Liver (tissue), 9 donors: ENCODE results near the gene ERVW-1. TPM values are rescaled to one million over a fixed set of nuclear protein-coding genes. Genes with fewer than 3 reads are reported as not detected.

Experiments used
- DNase-seq: peaks from one replicate; pipeline ENCODE4 v3.0.0-alpha.2; 2017; ENCODE audit warnings: low spot score
- H3K27ac ChIP-seq, 2 donors: one replicate each; pipeline ENCODE4 v1.7.0; 2013; ENCODE audit warnings: inconsistent platforms in 2 of 2, low read length in 2 of 2, control low read depth in 1 of 2, low read depth in 1 of 2, mild to moderate bottlenecking in 1 of 2
- H3K27me3 ChIP-seq, 4 donors: one replicate each; pipeline versions ENCODE4 v1.6.1 to v1.7.0; 2013; ENCODE audit warnings: low read length in 3 of 4, inconsistent platforms in 1 of 4, mild to moderate bottlenecking in 1 of 4, moderate library complexity in 1 of 4; ENCODE audit not compliant: control insufficient read depth in 4 of 4, insufficient read depth in 4 of 4
- H3K36me3 ChIP-seq, 4 donors: one replicate each; pipeline versions ENCODE4 v1.6.1 to v1.7.0; 2013; ENCODE audit warnings: low read length in 3 of 4, mild to moderate bottlenecking in 3 of 4, low read depth in 1 of 4, moderate library complexity in 1 of 4; ENCODE audit not compliant: control insufficient read depth in 4 of 4, insufficient read depth in 3 of 4
- H3K4me1 ChIP-seq, 4 donors: one replicate each; pipeline versions ENCODE4 v1.6.1 to v1.7.0; 2013; ENCODE audit warnings: low read length in 3 of 4, mild to moderate bottlenecking in 3 of 4, moderate library complexity in 1 of 4; ENCODE audit not compliant: control insufficient read depth in 4 of 4, insufficient read depth in 4 of 4
- H3K4me3 ChIP-seq, 3 donors: one replicate each; pipeline versions ENCODE4 v1.6.1 to v1.7.0; 2013; ENCODE audit warnings: low read length in 3 of 3, control low read depth in 1 of 3, low read depth in 1 of 3, mild to moderate bottlenecking in 1 of 3
- H3K9ac ChIP-seq, 2 donors: one replicate each; pipeline ENCODE4 v1.7.0; 2013; ENCODE audit warnings: low read length in 2 of 2, mild to moderate bottlenecking in 2 of 2, moderate library complexity in 2 of 2, control low read depth in 1 of 2, low read depth in 1 of 2
- H3K9me3 ChIP-seq, 4 donors: one replicate each; pipeline versions ENCODE4 v1.6.1 to v1.7.0; 2013; ENCODE audit warnings: low read length in 3 of 4; ENCODE audit not compliant: control insufficient read depth in 4 of 4
- EGR1 ChIP-seq, 2 donors: IDR thresholded peaks; 2 replicates each; pipeline ENCODE4 v1.6.1; 2016 to 2018; ENCODE audit warnings: antibody characterized with exemption in 2 of 2, low read depth in 2 of 2
- FOXA1 ChIP-seq: IDR thresholded peaks from 2 replicates; pipeline ENCODE4 v1.6.1; 2016; ENCODE audit warnings: antibody characterized with exemption
- FOXA2 ChIP-seq: IDR thresholded peaks from 2 replicates; pipeline ENCODE4 v1.6.1; 2016; ENCODE audit warnings: antibody characterized with exemption
- GABPA ChIP-seq, 2 donors: IDR thresholded peaks in 1 of 2; conservative IDR thresholded peaks in 1 of 2; 2 replicates each; pipeline ENCODE4 v1.6.1; 2016; ENCODE audit warnings: antibody characterized with exemption in 2 of 2, mild to moderate bottlenecking in 1 of 2, moderate library complexity in 1 of 2
- HNF4G ChIP-seq: IDR thresholded peaks from 2 replicates; pipeline ENCODE4 v1.6.1; 2016; ENCODE audit warnings: antibody characterized with exemption
- JUND ChIP-seq, 2 donors: IDR thresholded peaks; 2 replicates each; pipeline ENCODE4 v1.6.1; 2016; ENCODE audit warnings: antibody characterized with exemption in 2 of 2
- RAD21 ChIP-seq, 2 donors: IDR thresholded peaks; 2 replicates each; pipeline ENCODE4 v1.6.1; 2016; ENCODE audit warnings: antibody characterized with exemption in 2 of 2, mild to moderate bottlenecking in 2 of 2
- SP1 ChIP-seq: IDR thresholded peaks from 2 replicates; pipeline ENCODE4 v1.6.1; 2018; ENCODE audit warnings: antibody characterized with exemption, mild to moderate bottlenecking
- TAF1 ChIP-seq: conservative IDR thresholded peaks from 2 replicates; pipeline ENCODE4 v1.6.1; 2016; ENCODE audit warnings: antibody characterized with exemption, mild to moderate bottlenecking
- YY1 ChIP-seq: IDR thresholded peaks from 2 replicates; pipeline ENCODE4 v1.6.1; 2016; ENCODE audit warnings: antibody characterized with exemption, mild to moderate bottlenecking
- WGBS: extraction: QIAGEN DNeasy Blood & Tissue Kit; methylation state at CpG from one replicate; pipeline ENCODE4 v1.1.7; 2013; 5-methylcytosine and 5-hydroxymethylcytosine counted together
- polyA plus RNA-seq, 2 donors: library from polyadenylated mRNA; stranded (reverse) in 1 of 2; unstranded in 1 of 2; fragments of 200-250 nt in 1 of 2; fragments of >200 nt in 1 of 2; fragmentation: Nextera tagmentation in 1 of 2; extraction: Ambion mirVana in 1 of 2; gene quantifications; one replicate each; pipeline versions ENCODE4 v1.2.1 to v1.2.3, GENCODE V29; 2013 to 2015
- total RNA-seq, 2 donors: library from RNA; depleted of rRNA; stranded (reverse); fragments of >200 nt; gene quantifications; one replicate each; pipeline ENCODE4 v1.2.3, GENCODE V29; 2014
- TF ChIP-seq, protein P1 (sequence below): fragments of 150-350 bp; IDR thresholded peaks from 2 replicates; pipeline ENCODE4 v1.5.1; 2017; ENCODE audit warnings: improper control_type of control experiment, low read depth, low read length; ENCODE audit not compliant: missing input control
- TF ChIP-seq, protein P2 (sequence below): IDR thresholded peaks from 2 replicates; pipeline ENCODE4 v1.6.1; 2016; ENCODE audit warnings: antibody characterized with exemption
- TF ChIP-seq, protein P3 (sequence below): IDR thresholded peaks from 2 replicates; pipeline ENCODE4 v1.6.1; 2016; ENCODE audit warnings: antibody characterized with exemption
- TF ChIP-seq, protein P4 (sequence below): IDR thresholded peaks from 2 replicates; pipeline ENCODE4 v1.6.1; 2016; ENCODE audit warnings: antibody characterized with exemption, mild to moderate bottlenecking
- donor health status: healthy.
- donor health status: healthy.
- donor health status: healthy.
- donor health status: healthy.
- donor health status: healthy.

The ERVW-1 gene
- total and polyA plus RNA-seq, 4 donors = 0.19 TPM; not detected in 3

DNA sequence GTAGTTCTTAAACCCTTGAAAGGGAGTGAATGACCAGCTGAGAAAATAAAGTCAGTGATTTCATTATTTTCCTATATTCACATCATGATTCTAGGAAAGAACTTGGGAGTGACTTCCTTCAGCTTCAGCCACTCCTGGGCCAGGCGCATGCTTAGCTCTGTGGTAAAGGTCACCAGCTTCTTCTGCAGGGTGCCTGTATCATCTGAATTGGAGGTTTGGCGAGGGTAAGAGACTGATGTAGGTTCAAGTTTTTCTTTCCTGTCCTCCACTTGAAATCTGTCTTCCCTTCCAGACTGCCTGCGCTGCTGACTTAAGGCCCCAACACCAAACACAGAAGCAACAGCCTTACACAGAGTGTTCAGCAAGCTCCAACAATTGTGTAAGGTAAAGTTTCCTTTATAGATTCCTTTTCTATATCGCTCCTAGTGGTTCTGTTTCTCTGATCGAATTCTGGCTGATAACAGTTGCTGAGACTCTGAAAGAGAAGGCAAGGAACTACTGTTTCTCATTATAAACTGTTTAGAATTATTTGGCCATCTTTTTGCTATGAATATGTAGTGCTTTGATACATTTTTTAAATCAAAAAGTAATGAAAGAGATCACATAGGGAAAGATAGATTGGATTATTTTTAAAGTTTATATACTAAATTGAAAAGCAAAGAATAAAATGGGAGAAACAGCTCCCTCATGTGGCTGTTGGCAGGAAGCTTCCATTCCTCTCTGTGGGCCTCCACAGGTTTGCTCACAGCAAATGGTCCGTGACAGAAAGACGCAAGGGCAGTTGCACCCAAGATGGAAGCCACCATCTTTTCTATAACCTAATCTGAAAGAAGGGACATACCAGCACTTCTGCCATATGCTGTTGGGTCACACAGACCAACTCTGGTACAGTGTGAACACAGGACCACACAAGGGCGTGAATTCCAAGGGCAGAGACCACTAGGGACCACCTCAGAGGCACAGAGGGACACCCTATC is 16.4 kb downstream of the ERVW-1 start:
- TF ChIP-seq YY1 (peak; percentile 10), TAF1 (no peak), JUND (IDR thresholded peaks at IDR 0.05) (no peak), FOXA2 (no peak), RAD21 (IDR thresholded peaks at IDR 0.05) (peak; percentile 67 to 80)
- TF ChIP-seq, protein P1, sequence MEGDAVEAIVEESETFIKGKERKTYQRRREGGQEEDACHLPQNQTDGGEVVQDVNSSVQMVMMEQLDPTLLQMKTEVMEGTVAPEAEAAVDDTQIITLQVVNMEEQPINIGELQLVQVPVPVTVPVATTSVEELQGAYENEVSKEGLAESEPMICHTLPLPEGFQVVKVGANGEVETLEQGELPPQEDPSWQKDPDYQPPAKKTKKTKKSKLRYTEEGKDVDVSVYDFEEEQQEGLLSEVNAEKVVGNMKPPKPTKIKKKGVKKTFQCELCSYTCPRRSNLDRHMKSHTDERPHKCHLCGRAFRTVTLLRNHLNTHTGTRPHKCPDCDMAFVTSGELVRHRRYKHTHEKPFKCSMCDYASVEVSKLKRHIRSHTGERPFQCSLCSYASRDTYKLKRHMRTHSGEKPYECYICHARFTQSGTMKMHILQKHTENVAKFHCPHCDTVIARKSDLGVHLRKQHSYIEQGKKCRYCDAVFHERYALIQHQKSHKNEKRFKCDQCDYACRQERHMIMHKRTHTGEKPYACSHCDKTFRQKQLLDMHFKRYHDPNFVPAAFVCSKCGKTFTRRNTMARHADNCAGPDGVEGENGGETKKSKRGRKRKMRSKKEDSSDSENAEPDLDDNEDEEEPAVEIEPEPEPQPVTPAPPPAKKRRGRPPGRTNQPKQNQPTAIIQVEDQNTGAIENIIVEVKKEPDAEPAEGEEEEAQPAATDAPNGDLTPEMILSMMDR = peak; percentile 66
- TF ChIP-seq, protein P2, sequence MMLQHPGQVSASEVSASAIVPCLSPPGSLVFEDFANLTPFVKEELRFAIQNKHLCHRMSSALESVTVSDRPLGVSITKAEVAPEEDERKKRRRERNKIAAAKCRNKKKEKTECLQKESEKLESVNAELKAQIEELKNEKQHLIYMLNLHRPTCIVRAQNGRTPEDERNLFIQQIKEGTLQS = no peak
- Histone ChIP-seq H3K9me3 (no peaks in the 10 kb centered on the region), H3K4me1 (peaks cover 0 to 3% (median 0%) of the 10 kb centered on the region in 4 donors), H3K27me3 (no peaks in the 10 kb centered on the region), H3K27ac (no peak overlapping the region), H3K36me3 (peaks cover 5 to 11% (median 10%) of the 10 kb centered on the region in 4 donors), H3K9ac (no peak overlapping the region), H3K4me3 (no peak overlapping the region)
- no peak for DNase-seq
- WGBS = 68% methylated on average over 8 of the region's 8 CpGs

DNA sequence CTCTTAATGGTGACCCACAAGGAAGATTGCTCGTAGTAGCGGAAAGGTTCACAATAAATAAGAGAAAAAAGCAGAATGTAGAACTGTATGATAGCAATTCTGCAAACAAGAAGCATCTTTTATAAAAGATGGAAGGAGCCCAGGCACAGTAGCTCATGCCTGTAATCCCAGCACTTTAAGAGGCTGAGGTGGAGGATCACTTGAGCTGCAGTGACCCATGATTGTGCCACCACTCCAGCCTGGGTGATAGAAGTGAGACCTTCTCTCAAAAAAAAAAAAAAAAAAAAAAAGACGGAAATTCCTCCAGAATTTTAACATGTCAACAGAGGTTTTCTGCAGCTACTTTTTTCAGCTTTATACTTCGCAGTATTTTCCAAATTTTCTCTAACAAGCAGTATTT is 17.2 kb downstream of the ERVW-1 start:
- TF ChIP-seq EGR1 (IDR thresholded peaks at IDR 0.05; ENCODE audit: low read depth in 2 of 2) (no peak), TAF1 (no peak), HNF4G (no peak), YY1 (no peak), GABPA (IDR thresholded peaks at IDR 0.05 in 1 of 2, conservative IDR thresholded peaks at IDR 0.05 in 1 of 2) (no peak), FOXA1 (no peak), JUND (IDR thresholded peaks at IDR 0.05) (no peak), SP1 (no peak), RAD21 (IDR thresholded peaks at IDR 0.05) (no peak)
- TF ChIP-seq, protein P2 = no peak
- TF ChIP-seq, protein P3, sequence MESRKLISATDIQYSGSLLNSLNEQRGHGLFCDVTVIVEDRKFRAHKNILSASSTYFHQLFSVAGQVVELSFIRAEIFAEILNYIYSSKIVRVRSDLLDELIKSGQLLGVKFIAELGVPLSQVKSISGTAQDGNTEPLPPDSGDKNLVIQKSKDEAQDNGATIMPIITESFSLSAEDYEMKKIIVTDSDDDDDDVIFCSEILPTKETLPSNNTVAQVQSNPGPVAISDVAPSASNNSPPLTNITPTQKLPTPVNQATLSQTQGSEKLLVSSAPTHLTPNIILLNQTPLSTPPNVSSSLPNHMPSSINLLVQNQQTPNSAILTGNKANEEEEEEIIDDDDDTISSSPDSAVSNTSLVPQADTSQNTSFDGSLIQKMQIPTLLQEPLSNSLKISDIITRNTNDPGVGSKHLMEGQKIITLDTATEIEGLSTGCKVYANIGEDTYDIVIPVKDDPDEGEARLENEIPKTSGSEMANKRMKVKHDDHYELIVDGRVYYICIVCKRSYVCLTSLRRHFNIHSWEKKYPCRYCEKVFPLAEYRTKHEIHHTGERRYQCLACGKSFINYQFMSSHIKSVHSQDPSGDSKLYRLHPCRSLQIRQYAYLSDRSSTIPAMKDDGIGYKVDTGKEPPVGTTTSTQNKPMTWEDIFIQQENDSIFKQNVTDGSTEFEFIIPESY = no peak
- TF ChIP-seq, protein P4, sequence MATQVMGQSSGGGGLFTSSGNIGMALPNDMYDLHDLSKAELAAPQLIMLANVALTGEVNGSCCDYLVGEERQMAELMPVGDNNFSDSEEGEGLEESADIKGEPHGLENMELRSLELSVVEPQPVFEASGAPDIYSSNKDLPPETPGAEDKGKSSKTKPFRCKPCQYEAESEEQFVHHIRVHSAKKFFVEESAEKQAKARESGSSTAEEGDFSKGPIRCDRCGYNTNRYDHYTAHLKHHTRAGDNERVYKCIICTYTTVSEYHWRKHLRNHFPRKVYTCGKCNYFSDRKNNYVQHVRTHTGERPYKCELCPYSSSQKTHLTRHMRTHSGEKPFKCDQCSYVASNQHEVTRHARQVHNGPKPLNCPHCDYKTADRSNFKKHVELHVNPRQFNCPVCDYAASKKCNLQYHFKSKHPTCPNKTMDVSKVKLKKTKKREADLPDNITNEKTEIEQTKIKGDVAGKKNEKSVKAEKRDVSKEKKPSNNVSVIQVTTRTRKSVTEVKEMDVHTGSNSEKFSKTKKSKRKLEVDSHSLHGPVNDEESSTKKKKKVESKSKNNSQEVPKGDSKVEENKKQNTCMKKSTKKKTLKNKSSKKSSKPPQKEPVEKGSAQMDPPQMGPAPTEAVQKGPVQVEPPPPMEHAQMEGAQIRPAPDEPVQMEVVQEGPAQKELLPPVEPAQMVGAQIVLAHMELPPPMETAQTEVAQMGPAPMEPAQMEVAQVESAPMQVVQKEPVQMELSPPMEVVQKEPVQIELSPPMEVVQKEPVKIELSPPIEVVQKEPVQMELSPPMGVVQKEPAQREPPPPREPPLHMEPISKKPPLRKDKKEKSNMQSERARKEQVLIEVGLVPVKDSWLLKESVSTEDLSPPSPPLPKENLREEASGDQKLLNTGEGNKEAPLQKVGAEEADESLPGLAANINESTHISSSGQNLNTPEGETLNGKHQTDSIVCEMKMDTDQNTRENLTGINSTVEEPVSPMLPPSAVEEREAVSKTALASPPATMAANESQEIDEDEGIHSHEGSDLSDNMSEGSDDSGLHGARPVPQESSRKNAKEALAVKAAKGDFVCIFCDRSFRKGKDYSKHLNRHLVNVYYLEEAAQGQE = no peak
- WGBS = 93% methylated on average over 4 of the region's 4 CpGs
- DNase-seq = no peak
- Histone ChIP-seq H3K9ac (no peak overlapping the region), H3K27me3 (no peaks in the 10 kb centered on the region), H3K36me3 (peaks cover 5 to 18% (median 17%) of the 10 kb centered on the region in 4 donors), H3K27ac (no peak overlapping the region), H3K4me1 (peaks cover 0 to 3% (median 0%) of the 10 kb centered on the region in 4 donors), H3K9me3 (no peaks in the 10 kb centered on the region), H3K4me3 (no peak overlapping the region)
